Inflammatory macrophage (primary cell): ENCODE data around the gene PLXNA1.

Experiments used
- DNase-seq, 2 donors: peaks; one replicate each; pipeline ENCODE4 v3.0.0-alpha.2; 2020 to 2022

The PLXNA1 gene

GRCh38 chr3:127022849-127023248 lies 39.9 kb downstream of the PLXNA1 start:
- no peak for DNase-seq

DNA sequence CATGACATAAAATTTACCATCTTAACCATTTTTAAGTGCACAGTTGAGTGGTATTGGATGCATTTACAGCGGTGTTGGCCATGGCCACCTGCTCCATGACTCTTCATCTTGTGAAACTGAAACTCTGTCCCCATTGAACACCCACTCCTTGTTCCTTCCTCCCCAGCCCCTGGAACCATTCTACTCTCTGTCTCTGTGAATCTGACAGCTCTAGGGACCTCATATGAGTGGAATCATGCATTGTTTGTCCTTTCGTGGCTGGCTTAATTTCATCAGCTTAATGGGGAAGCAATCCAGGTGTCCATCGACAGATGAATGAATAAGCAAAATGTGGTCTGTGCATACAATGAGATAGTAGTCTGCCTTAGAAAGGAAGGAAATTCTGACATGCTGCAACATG lies 42.5 kb downstream of the PLXNA1 start:
- DNase-seq: peak; percentile 61 to 70

GRCh38 chr3:127026036-127026435 lies 43.1 kb downstream of the PLXNA1 start:
- DNase-seq: peak; percentile 24 to 47

GRCh38 chr3:127026661-127027060 lies 43.7 kb downstream of the PLXNA1 start:
- no peak for DNase-seq

GRCh38 chr3:127027061-127027735 lies 44.3 kb downstream of the PLXNA1 start:
- no peak for DNase-seq

DNA sequence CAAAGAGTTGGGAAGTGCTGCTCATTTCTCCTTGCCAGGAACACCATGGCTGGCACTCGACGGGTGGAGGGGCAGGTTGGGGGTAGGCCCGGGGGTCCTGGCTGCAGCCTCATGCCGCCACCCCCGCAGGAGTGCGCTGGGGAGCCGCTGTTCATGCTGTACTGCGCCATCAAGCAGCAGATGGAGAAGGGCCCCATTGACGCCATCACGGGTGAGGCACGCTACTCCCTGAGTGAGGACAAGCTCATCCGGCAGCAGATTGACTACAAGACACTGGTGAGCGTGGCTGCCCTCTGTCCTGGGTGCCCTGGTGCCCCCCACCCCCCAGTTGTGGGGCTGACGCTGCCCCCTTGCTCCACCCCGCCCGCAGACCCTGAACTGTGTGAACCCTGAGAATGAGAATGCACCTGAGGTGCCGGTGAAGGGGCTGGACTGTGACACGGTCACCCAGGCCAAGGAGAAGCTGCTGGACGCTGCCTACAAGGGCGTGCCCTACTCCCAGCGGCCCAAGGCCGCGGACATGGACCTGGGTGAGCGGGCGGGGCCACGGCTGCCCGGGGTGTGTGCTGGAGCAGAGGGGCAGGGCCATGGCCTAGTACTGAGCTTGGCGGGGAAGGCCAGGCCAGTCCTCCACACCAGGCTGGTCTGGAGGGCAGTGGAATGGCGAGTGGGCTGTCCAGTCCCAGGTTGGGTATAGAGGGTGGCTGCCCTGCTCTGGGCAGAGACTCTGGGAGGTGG lies 45.1 kb downstream of the PLXNA1 start:
- no peak for DNase-seq

GRCh38 chr3:127028781-127029657 lies 46.1 kb downstream of the PLXNA1 start:
- DNase-seq: no peak

DNA sequence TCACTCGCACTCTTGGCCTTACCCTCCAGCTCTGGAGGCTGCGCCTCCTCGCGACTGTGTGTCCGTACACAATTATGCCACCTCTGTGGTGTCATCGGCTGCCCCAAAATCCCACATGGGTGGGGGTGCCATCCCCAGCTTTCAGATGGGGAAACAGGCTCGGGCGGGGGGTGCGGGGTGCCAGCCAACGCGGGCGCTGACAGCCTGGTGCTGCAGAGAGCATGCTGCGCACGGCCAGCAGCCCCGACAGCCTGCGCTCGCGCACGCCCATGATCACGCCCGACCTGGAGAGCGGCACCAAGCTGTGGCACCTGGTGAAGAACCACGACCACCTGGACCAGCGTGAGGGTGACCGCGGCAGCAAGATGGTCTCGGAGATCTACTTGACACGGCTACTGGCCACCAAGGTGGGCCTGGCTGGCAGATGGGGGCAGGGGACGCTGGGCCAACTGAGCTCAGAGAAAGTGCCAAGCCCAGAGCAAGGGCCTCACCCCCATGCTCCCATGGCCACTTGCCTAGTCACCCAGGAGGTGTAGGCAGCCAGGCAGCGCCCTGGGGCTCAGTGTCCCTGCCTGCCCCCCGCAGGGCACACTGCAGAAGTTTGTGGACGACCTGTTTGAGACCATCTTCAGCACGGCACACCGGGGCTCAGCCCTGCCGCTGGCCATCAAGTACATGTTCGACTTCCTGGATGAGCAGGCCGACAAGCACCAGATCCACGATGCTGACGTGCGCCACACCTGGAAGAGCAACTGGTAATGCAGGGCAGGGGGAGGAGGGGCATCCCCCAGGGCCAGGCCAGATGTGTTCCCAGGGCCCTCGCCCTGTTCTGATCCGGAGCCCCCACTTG lies 47.0 kb downstream of the PLXNA1 start:
- DNase-seq: no peak

- DNase-seq: no peak
Measured at GRCh38 chr3:127030508-127031412, 47.8 kb downstream of the PLXNA1 start.

GRCh38 chr3:127031413-127031810 lies 48.5 kb downstream of the PLXNA1 start:
- DNase-seq: no peak

- DNase-seq: no peak
Measured at GRCh38 chr3:127031845-127032244, 48.9 kb downstream of the PLXNA1 start.

DNA sequence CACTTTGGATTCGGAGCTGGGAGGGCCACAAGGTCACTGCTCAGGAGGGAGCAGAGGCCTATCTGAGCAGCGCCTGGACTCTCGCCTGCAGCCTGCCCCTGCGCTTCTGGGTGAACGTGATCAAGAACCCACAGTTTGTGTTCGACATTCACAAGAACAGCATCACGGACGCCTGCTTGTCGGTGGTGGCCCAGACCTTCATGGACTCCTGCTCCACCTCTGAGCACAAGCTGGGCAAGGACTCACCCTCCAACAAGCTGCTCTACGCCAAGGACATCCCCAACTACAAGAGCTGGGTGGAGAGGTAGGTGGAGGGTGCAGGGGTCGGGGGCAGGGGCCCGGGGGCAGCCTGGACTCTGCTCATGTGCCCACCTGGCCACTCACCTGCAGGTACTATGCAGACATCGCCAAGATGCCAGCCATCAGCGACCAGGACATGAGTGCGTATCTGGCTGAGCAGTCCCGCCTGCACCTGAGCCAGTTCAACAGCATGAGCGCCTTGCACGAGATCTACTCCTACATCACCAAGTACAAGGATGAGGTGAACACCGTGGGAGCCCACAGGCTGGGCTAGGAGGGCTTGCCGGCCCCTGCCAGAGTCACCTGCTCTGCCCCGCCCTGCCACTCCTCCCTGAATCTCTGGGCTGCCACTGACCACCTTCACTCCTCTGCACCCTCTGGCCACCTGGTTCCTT lies 49.5 kb downstream of the PLXNA1 start:
- DNase-seq: no peak
